ENCODE measurements around the gene CDK5RAP1.

DNA sequence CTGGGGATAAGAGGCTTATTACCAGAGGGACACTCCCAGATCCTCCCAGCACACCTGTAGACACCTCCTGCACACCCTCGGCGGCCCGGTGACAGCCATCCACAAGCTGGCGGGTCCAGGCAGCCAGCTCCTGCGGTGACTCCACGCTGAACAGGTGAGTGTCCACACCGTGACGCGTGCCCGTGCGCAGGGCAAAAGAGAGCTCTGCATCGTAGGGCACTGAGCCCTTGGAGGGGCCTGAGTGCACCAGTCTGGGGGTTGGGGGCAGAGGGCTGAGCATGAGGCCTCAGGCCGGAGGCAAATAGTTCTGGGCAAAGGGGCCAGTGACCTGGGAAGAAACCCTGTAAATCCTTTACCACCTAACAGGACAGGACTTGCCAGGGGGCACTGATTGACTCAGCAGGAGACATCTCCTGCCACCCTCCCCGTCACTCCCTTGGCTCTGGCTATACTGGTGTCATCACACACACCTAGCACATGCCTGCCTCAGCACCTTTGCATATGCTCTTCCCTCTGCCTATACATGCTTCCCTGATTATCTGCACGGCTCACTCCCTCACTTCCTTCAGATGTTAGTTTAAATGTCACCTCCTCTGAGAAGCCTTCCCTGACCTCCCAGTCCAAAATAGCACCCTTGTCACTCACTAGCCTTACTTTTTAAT is 8.9 kb upstream of the CDK5RAP1 start:
- TF ChIP-seq, protein P1, sequence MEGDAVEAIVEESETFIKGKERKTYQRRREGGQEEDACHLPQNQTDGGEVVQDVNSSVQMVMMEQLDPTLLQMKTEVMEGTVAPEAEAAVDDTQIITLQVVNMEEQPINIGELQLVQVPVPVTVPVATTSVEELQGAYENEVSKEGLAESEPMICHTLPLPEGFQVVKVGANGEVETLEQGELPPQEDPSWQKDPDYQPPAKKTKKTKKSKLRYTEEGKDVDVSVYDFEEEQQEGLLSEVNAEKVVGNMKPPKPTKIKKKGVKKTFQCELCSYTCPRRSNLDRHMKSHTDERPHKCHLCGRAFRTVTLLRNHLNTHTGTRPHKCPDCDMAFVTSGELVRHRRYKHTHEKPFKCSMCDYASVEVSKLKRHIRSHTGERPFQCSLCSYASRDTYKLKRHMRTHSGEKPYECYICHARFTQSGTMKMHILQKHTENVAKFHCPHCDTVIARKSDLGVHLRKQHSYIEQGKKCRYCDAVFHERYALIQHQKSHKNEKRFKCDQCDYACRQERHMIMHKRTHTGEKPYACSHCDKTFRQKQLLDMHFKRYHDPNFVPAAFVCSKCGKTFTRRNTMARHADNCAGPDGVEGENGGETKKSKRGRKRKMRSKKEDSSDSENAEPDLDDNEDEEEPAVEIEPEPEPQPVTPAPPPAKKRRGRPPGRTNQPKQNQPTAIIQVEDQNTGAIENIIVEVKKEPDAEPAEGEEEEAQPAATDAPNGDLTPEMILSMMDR (IDR thresholded peaks at IDR 0.05 in 8 of 11, conservative IDR thresholded peaks at IDR 0.05 in 3 of 11) = no peak
- no peak for TF ChIP-seq POLR2A (IDR thresholded peaks at IDR 0.05)

All from spleen (tissue), 7 donors.